HL-60 (cell line): ENCODE data around the gene ORC5.

ENCODE experiments used
- CTCF ChIP-seq: IDR thresholded peaks from one replicate; pipeline ENCODE4 v1.5.1; 2011; ENCODE audit warnings: low read length, control low read depth, inconsistent platforms; ENCODE audit not compliant: insufficient read depth
- SPI1 ChIP-seq: IDR thresholded peaks from 2 replicates; pipeline ENCODE4 v1.6.1; 2012; ENCODE audit warnings: low read depth, mild to moderate bottlenecking, borderline replicate concordance

DNA sequence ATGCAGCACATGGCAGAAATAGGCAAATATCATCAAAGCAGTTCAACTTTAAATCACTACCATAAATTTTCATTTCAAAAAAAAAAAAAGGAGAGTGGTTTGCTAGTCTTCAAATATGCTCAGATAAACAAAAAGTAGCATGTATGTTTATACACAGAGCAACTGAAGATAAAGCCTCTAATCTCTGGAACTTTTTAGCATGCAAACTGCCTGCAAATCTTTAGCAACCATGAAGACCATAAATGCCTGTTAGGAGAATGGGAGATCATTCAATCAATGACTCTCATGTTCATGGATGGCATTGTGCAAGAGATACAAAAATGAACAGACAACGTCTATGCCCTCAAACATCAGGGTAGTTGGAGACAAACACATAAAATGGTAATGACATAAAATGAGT is 57.3 kb downstream of the ORC5 start:
- TF ChIP-seq SPI1 (no peak), CTCF (no peak)
